Psoas muscle (tissue), 8 donors: ENCODE data around the gene STEAP3. TPM values are rescaled to one million over a fixed set of nuclear protein-coding genes. Genes with fewer than 3 reads are reported as not detected.
A peak's percentile ranks its signal among the peaks of the same experiment; 100 is the strongest.

Experiments used
- ATAC-seq, 4 donors: fragments of 200-7000 bp; cut with Tn5 transposase; one replicate each; pipeline ENCODE4 v1.9.1; 2020; ENCODE audit warnings: moderate library complexity in 3 of 4, mild to moderate bottlenecking in 2 of 4
- DNase-seq, 2 donors: peaks; one replicate each; pipeline ENCODE4 v3.0.0-alpha.2; 2020
- H3K27ac ChIP-seq: fragments of 200-600 bp; one replicate; pipeline ENCODE4 v1.8.0; 2022
- H3K27me3 ChIP-seq, 3 donors: fragments of 200-600 bp in 1 of 3; one replicate each; pipeline versions ENCODE4 v1.6.1 to v1.8.0; 2013 to 2022; ENCODE audit warnings: low read length in 2 of 3, mild to moderate bottlenecking in 2 of 3, moderate library complexity in 1 of 3; ENCODE audit not compliant: insufficient read depth in 3 of 3
- H3K36me3 ChIP-seq, 2 donors: fragments of 200-600 bp in 1 of 2; one replicate each; pipeline versions ENCODE4 v1.6.1 to v1.8.0; 2013 to 2022; ENCODE audit warnings: low read depth in 1 of 2, mild to moderate bottlenecking in 1 of 2, moderate library complexity in 1 of 2; ENCODE audit not compliant: insufficient read depth in 1 of 2
- H3K4me1 ChIP-seq: fragments of 200-600 bp; one replicate; pipeline ENCODE4 v1.8.0; 2022
- H3K4me3 ChIP-seq: fragments of 200-600 bp; one replicate; pipeline ENCODE4 v1.8.0; 2022; ENCODE audit warnings: mild to moderate bottlenecking
- H3K9me3 ChIP-seq: fragments of 200-600 bp; one replicate; pipeline ENCODE4 v1.8.0; 2022
- WGBS, 3 donors: extraction: QIAGEN DNeasy Blood & Tissue Kit; methylation state at CpG; one replicate each; pipeline versions ENCODE4 v1.1.6 to v1.1.7; 2013; 5-methylcytosine and 5-hydroxymethylcytosine counted together
- intact Hi-C, 2 donors: fragments of 100-400 bp; cut with DNase I; formaldehyde crosslinking; loops; one replicate each; pipeline versions ENCODE4 v1.11.0 to v1.14.2; 2022
- polyA plus RNA-seq, 3 donors: library from polyadenylated mRNA; stranded (reverse); fragments of 200-250 nt; gene quantifications; one replicate each; pipeline ENCODE4 v1.2.3, GENCODE V29; 2013
- total RNA-seq, 4 donors: library from RNA; stranded (reverse); fragmentation: NEBNext Ultra II Directional in 2 of 4; extraction: Animal tissue kit (Norgen Biotek cat#: 25700) in 2 of 4; gene quantifications; one replicate each; pipeline versions ENCODE4 v1.2.1 to v1.2.4, GENCODE V29; 2021 to 2023
- TF ChIP-seq, protein P1 (sequence below): fragments of 200-600 bp; IDR thresholded peaks from one replicate; pipeline ENCODE4 v1.8.0; 2022; ENCODE audit warnings: antibody characterized with exemption
- donor health status: healthy with polysubstance abuse.
- donor health status: DM: no; HTN: no; CAD: no; lungs with moderate emphysema.
- donor health status: Bipolar disorder and iron deficiency.
- donor health status: healthy.
- donor health status: DM: yes; HTN: yes; CAD: no.
- donor health status: DM: no; HTN: no; CAD: no.
- donor health status: DM: no; HTN: no; CAD: no.
- donor health status: DM: yes; HTN: yes; CAD: no.

The STEAP3 gene
- total and polyA plus RNA-seq, 7 donors = 8.6 to 47.4 (median 15.7) TPM

DNA sequence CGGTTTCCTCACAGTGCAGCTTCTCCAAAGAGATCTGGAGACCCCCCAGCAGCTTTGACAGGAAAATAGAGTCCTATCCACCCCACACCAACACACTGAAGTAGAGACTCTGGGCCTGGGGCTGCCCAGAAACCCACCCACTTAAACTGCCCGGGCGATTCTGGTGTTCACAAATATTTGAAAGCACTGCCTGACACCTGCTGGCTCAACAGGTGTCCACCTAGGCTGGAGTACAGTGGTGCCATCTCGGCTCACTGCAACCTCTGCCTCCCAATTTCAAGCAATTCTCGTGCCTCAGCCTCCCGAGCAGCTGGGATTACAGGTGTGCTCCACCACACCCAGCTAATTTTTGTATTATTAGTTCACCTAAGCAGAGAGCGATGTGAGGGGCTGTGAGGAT lies 5.3 kb downstream of the STEAP3 start:
- no peak for ATAC-seq
- no peak for DNase-seq
- WGBS, 3 donors = 92 to 95% (median 93%) methylated on average over 7 of the region's 7 CpGs

DNA sequence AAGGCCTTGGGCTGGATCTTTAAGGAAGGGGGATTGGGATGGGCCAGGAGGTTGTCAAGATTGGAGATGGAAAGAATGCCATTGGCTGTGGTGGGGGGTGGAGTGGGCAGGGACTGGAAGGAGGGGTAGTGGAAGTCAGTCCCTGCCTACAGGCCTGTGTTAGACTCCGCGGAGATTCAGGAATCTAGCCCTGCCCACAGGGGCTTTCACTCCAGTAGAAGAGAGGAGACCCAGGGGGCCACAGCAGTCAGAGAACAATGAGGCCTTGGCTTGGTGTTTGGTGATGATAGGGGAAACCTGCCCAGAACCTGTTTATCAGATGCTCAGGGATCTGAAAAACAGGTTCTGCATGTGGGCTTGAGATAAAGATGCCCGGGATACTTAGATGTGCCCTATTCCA lies 6.1 kb downstream of the STEAP3 start:
- peak in 1 of 2 donors; percentile 19 for DNase-seq
- Histone ChIP-seq H3K36me3 (peaks cover 0 to 5% of the 10 kb centered on the region in 2 donors), H3K4me1 (peaks cover 69% of the 10 kb centered on the region), H3K27ac (peak overlapping the region; percentile 36), H3K27me3 (no peaks in the 10 kb centered on the region), H3K4me3 (no peak overlapping the region), H3K9me3 (no peaks in the 10 kb centered on the region)
- TF ChIP-seq, protein P1, sequence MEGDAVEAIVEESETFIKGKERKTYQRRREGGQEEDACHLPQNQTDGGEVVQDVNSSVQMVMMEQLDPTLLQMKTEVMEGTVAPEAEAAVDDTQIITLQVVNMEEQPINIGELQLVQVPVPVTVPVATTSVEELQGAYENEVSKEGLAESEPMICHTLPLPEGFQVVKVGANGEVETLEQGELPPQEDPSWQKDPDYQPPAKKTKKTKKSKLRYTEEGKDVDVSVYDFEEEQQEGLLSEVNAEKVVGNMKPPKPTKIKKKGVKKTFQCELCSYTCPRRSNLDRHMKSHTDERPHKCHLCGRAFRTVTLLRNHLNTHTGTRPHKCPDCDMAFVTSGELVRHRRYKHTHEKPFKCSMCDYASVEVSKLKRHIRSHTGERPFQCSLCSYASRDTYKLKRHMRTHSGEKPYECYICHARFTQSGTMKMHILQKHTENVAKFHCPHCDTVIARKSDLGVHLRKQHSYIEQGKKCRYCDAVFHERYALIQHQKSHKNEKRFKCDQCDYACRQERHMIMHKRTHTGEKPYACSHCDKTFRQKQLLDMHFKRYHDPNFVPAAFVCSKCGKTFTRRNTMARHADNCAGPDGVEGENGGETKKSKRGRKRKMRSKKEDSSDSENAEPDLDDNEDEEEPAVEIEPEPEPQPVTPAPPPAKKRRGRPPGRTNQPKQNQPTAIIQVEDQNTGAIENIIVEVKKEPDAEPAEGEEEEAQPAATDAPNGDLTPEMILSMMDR = no peak
- WGBS, 3 donors = 86 to 89% (median 86%) methylated on average over 3 of the region's 3 CpGs
- intact Hi-C loops = loop anchor here (5.0 to 10.0 kb wide), 3 partner anchors 53 to 255 kb away; no protein-coding TSS in a partner anchor
- ATAC-seq = no peak

More for the DNA sequence above, 5.3 kb downstream of the STEAP3 start:
- TF ChIP-seq, protein P1 = no peak
- Histone ChIP-seq H3K4me1 (peaks cover 65% of the 10 kb centered on the region), H3K9me3 (no peaks in the 10 kb centered on the region), H3K4me3 (no peak overlapping the region), H3K27me3 (no peaks in the 10 kb centered on the region), H3K27ac (peak overlapping the region; percentile 36), H3K36me3 (peaks cover 0 to 5% of the 10 kb centered on the region in 2 donors)
- intact Hi-C loops = loop anchor here (10.0 kb wide), 2 partner anchors 66 to 256 kb away; no protein-coding TSS in a partner anchor

DNA sequence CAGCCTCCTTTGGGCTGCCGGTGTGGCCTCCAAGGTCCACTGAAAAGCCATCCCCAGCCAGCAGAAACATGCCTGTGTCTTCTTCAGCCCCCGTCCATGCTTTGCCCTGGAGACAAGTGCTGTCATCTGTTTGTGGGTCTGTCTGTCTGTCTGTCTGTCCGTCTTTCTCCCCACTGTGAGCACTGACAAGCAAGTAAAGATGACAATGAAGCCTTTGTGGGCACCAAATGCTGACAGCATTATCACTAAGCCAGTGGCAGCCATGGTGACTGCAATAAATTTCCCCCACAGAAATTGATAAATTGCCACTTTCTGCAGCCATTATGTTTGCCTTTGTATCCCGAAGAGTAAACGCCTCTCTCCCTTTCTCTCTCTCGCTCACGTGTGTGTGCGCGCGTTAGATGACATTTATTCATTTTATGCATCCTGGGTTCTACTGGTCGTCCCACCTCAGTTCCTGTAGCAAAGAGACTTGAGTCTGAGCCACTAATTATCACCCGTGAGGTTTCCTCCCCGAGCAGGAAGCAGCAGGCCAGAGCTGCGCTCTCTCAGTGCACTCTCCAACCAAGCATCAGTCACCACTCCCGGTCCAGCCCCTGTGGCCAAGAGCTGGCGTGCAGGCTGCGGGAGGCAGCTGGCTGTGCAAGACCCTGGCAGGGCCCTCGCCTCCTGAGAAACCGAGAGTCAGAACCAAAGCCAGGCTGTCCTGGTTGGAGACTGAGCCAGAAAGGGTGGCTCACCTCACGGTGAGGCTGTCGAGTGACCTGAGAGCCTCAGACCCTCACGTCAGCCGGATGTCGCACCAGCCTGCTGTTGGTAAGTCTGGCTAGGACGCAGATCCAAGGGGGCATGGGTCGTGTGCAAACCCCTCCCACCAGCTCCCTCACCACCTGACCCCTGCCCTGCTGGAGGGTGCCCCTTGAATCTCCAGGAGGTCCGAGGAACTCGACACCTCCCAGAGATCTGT lies 6.9 kb downstream of the STEAP3 start:
- DNase-seq = peak; percentile 56 to 84
- peaks cover 0 to 5% of the 10 kb centered on the region in 2 donors for H3K36me3 ChIP-seq
- peak overlapping the region; percentile 25 for H3K4me3 ChIP-seq
- H3K4me1 ChIP-seq = peaks cover 68% of the 10 kb centered on the region
- no peaks in the 10 kb centered on the region for H3K9me3 ChIP-seq
- intact Hi-C loops = loop anchor here in 1 of 2 donors (5.0 kb wide), 1 partner anchor 52 kb away; no protein-coding TSS in a partner anchor
- H3K27me3 ChIP-seq = no peaks in the 10 kb centered on the region
- TF ChIP-seq, protein P1 = peak; percentile 19
- 25 to 41% (median 38%) methylated on average over 28 of the region's 28 CpGs for WGBS, 3 donors
- peak; percentile 58 to 77 (median 70) for ATAC-seq
- peak overlapping the region; percentile 78 for H3K27ac ChIP-seq

DNA sequence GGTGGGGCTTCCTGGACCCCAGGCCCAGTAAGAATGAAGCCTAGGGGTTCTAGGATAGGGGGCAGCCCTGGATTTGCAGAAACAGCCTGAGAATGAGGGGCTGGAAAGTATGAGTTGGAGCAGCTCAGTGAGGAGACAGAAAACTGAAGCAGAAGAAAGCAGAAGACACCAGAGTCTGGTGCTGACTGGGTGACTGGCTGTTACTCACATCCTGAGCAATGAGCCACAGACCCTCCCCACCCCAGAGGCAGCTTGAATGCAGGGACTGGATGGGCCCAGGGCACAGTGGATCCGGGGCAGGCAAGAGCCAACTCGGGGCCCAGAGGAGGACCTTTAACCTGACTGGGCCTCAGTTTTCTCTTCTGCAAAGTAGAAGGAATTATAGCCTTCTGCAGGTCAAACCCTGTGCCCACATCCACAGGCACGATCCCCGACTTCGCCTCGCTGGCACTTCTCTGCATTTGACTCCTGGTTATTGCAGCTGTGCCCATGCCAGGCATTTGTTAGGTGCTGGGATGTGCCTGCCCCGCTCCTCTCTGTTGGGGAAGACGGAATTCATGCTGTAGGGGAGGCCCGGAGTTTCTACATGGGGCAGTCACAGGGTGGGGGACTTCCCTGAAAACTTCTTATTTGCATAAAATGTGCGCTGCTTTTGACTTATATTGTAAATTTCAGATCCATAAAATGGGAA lies 8.5 kb downstream of the STEAP3 start:
- peaks cover 0 to 5% of the 10 kb centered on the region in 2 donors for H3K36me3 ChIP-seq
- TF ChIP-seq, protein P1 = no peak
- ATAC-seq = no peak
- intact Hi-C loops = loop anchor here in 1 of 2 donors (5.0 kb wide), 1 partner anchor 50 kb away; no protein-coding TSS in a partner anchor
- H3K27ac ChIP-seq = peak overlapping the region; percentile 78
- H3K4me3 ChIP-seq = no peak overlapping the region
- H3K9me3 ChIP-seq = no peaks in the 10 kb centered on the region
- WGBS, 3 donors = 61 to 84% (median 82%) methylated on average over 10 of the region's 10 CpGs
- DNase-seq = no peak
- no peaks in the 10 kb centered on the region for H3K27me3 ChIP-seq
- peaks cover 77% of the 10 kb centered on the region for H3K4me1 ChIP-seq
